OCI-LY3 (cell line): ENCODE data around the gene NOXO1.
"Not testable (repeated sequence)": the region's sequence is repeated elsewhere in the genome, so short reads cannot be mapped to it uniquely, and the experiment has no call there.

ENCODE experiments used
- EZH2phosphoT487 ChIP-seq: fragments of 200-600 bp; shearing (Covaris generic); IDR thresholded peaks from 2 replicates; pipeline ENCODE4 v1.6.1; 2018; ENCODE audit warnings: antibody characterized with exemption, mixed run types, low read depth
- TF ChIP-seq, protein P1 (sequence below): fragments of 200-600, 300-600 bp; sonication (generic); IDR thresholded peaks from 2 replicates; pipeline ENCODE4 v1.5.1; 2014; ENCODE audit warnings: antibody characterized with exemption, low read length, low read depth

DNA sequence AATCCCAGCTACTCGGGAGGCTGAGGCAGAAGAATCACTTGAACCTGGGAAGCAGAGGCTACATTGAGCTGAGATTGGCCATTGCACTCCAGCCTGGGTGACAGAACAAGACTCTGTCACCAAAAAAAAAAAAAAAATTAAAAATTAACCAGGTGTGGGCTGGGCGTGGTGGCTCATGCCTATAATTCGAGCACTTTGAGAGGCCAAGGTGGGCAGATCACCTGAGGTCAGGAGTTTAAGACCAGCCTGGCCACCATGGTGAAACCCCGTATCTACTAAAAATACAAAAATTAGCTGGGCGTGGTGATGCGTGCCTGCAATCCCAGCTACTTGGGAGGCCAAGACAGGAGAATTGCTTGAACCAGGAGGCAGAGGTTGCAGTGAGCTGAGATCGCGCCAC, 41.4 kb downstream of the NOXO1 start:
- TF ChIP-seq, protein P1, sequence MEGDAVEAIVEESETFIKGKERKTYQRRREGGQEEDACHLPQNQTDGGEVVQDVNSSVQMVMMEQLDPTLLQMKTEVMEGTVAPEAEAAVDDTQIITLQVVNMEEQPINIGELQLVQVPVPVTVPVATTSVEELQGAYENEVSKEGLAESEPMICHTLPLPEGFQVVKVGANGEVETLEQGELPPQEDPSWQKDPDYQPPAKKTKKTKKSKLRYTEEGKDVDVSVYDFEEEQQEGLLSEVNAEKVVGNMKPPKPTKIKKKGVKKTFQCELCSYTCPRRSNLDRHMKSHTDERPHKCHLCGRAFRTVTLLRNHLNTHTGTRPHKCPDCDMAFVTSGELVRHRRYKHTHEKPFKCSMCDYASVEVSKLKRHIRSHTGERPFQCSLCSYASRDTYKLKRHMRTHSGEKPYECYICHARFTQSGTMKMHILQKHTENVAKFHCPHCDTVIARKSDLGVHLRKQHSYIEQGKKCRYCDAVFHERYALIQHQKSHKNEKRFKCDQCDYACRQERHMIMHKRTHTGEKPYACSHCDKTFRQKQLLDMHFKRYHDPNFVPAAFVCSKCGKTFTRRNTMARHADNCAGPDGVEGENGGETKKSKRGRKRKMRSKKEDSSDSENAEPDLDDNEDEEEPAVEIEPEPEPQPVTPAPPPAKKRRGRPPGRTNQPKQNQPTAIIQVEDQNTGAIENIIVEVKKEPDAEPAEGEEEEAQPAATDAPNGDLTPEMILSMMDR, result not testable (repeated sequence)
- not testable (repeated sequence) for TF ChIP-seq EZH2phosphoT487
